Hepatocyte (in vitro differentiated cells): ENCODE measurements around the gene GALE.

Experiments
- EZH2 ChIP-seq: fragments of 200-600 bp; sonication (generic); IDR thresholded peaks from 2 replicates; pipeline ENCODE4 v1.6.1; 2016; ENCODE audit warnings: antibody characterized with exemption, mild to moderate bottlenecking, borderline replicate concordance
- EZH2phosphoT487 ChIP-seq: fragments of 200-600 bp; sonication (generic); IDR thresholded peaks from one replicate; pipeline ENCODE4 v1.6.1; 2018; ENCODE audit warnings: antibody characterized with exemption, mild to moderate bottlenecking, low read depth, moderate library complexity; ENCODE audit not compliant: unreplicated experiment, severe bottlenecking
- TF ChIP-seq, protein P1 (sequence below): fragments of 200-600 bp; sonication (generic); IDR thresholded peaks from 2 replicates; pipeline ENCODE4 v1.5.1; 2016; ENCODE audit warnings: antibody characterized with exemption, mild to moderate bottlenecking; ENCODE audit not compliant: poor library complexity

DNA sequence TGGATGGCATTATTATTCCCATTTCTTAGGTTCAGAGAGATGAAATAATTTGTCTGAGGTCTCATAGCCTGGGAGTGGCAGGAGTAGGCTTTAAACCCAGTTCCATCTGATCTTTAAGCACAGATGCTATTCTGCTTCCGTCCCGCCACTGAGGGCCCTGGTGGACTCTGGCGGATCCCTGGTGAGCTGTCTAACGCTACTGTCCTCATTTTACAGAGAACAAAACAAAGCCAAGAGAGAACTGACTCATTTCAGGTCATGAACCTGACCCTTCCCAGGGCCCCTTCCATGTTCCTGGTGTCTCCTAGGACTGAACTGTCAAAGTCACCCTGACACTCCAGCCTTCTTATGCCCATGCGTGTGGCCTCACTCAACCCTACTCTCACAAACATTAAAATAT lies 3.1 kb upstream of the GALE start:
- TF ChIP-seq, protein P1, sequence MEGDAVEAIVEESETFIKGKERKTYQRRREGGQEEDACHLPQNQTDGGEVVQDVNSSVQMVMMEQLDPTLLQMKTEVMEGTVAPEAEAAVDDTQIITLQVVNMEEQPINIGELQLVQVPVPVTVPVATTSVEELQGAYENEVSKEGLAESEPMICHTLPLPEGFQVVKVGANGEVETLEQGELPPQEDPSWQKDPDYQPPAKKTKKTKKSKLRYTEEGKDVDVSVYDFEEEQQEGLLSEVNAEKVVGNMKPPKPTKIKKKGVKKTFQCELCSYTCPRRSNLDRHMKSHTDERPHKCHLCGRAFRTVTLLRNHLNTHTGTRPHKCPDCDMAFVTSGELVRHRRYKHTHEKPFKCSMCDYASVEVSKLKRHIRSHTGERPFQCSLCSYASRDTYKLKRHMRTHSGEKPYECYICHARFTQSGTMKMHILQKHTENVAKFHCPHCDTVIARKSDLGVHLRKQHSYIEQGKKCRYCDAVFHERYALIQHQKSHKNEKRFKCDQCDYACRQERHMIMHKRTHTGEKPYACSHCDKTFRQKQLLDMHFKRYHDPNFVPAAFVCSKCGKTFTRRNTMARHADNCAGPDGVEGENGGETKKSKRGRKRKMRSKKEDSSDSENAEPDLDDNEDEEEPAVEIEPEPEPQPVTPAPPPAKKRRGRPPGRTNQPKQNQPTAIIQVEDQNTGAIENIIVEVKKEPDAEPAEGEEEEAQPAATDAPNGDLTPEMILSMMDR = no peak
- TF ChIP-seq EZH2phosphoT487 (no peak), EZH2 (no peak)
